GM12878 (cell line): Measurements from ENCODE around the gene MORC4.

Source experiments
- EGR1 ChIP-seq, 2 experiments: IDR thresholded peaks; 1 replicate in 1 of 2; 2 replicates in 1 of 2; pipeline ENCODE4 v1.6.1; 2011 to 2012; ENCODE audit warnings: low read depth in 2 of 2, low read length in 2 of 2, borderline replicate concordance in 1 of 2, mild to moderate bottlenecking in 1 of 2, moderate library complexity in 1 of 2
- EZH2 ChIP-seq: IDR thresholded peaks from 2 replicates; pipeline ENCODE4 v1.6.1; 2012; ENCODE audit warnings: low read depth, mild to moderate bottlenecking, control low read depth, inconsistent platforms, low read length, borderline replicate concordance; ENCODE audit not compliant: control insufficient read depth
- POLR2A ChIP-seq: IDR thresholded peaks from 2 replicates; pipeline ENCODE4 v1.6.1; 2011; ENCODE audit warnings: low read depth, mild to moderate bottlenecking, low read length
- SP1 ChIP-seq: IDR thresholded peaks from one replicate; pipeline ENCODE4 v1.6.1; 2011; ENCODE audit warnings: low read depth, low read length
- TARDBP ChIP-seq: IDR thresholded peaks from 2 replicates; pipeline ENCODE4 v1.6.1; 2016; ENCODE audit warnings: borderline replicate concordance

DNA sequence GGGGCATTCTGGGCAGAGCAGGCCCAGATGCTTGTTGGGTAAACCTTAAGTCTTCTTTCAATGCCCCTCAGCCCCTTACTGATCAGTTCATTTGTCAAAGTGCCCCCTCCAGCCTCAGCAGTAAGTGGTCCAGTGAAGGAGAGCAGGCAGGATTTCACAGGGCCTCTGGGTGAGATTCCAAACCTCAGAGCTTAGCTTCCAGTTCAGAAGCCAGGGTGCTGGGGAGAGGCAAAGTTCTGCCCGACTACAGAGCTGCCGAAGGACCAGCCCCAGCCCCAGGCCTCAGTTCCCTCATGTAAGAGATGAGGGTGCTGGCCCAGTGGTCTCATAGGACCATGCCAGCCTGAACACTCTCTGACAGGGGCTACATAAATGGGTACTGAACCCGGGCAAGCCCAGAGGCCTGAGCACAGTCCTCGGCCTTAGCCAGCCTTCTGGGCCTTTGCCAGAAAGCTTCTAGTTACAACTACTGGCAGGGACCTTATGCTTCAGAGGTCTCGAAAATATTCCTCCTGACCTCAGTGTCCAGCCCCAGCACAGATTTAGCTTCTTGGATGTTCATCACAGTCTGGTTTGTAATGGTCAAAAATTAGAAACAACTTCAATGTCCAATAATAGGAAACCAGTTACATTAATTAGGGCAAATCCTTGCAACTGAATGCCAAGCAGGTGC, 96.0 kb downstream of the MORC4 start:
- TF ChIP-seq EGR1 (IDR thresholded peaks at IDR 0.05; ENCODE audit: borderline replicate concordance in 1 of 2, low read depth in 2 of 2, low read length in 2 of 2) = no peak
- TF ChIP-seq TARDBP = no peak
- no peak for TF ChIP-seq EZH2
- TF ChIP-seq POLR2A = no peak
- no peak for TF ChIP-seq SP1
